Effector CD4-positive, alpha-beta T cell (primary cell): ENCODE results near the gene DRAM1.
A peak's percentile ranks its signal among the peaks of the same experiment; 100 is the strongest.
"Not testable (repeated sequence)": the region's sequence is repeated elsewhere in the genome, so short reads cannot be mapped to it uniquely, and the experiment has no call there.

Source experiments
- DNase-seq: peaks from one replicate; pipeline ENCODE4 v3.0.0-alpha.2; 2020

Gene DRAM1

DNA sequence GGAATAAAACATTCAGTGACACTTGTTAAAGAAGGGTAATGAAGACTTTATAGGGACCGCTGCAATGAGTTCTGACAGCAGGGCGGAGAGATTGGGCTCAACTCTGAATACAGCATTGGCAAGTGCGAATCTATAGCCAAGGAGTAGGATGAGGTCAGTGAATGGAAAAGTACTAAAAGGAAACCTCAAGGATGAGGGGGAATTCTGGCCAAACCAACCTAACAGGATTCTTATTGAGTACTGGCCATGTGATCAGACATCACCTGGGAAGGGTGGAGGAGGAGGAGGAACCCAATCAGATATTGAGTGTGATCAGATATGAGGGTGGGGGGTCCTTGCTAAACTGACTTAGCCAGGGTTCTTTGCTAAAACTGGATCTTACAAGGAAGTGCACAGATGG is 31.0 kb downstream of the DRAM1 start:
- no peak for DNase-seq

DNA sequence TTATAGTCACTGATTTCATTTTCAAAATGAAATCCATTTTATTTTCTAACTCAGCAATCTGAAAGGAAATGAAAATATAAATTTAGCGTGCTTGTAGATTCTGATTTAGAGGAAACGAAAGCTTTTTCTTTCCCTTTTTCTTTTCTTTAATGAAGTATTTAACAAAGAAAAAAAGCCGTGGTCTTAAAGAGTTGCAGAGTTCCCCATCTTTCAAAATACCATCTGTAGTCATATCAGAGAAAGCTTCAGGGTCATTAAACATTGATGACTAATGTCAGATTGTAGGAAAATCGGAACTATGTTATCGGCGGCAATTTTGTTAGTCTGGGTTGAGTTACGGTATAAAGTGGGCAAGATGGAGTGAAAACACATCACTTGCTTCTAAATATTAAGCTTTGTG is 32.3 kb downstream of the DRAM1 start:
- no peak for DNase-seq

DNA sequence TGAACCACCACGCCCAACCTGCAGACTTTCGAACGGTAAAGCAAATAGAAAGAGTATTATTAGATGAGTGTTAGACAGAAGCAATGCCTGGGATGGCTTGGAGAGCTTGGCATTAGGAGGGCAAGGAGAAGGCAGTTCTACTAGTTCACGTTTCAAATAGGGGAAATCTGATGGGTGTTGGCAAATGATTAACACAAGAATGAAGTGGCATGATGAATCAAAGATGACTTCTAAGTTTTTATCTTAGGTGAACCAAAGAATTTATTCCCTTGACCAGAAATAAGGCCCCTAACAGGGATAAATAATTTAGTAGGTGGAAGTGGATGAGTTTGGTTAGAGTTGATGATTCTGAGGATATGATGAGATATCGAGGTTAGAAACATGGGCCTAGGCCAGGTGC is 38.5 kb downstream of the DRAM1 start:
- DNase-seq: no peak

DNA sequence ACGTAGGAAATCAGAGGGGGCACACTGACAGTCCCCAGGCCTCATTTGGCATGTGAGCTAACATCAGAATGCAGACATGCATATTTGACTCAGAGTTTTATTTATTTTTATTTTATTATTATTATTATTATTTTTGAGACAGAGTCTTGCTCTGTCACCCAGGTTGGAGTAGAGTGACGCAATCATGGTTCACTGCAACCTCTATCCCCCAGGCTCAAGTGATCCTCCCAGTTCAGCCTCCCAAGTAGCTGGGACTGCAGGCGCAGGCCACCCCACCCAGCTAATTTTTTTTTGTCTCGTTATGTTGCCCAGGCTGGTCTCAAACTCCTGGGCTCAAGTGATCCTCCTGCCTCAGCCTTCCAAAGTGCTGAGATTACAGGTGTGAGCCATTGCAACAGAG is 41.4 kb downstream of the DRAM1 start:
- DNase-seq: not testable (repeated sequence)

DNA sequence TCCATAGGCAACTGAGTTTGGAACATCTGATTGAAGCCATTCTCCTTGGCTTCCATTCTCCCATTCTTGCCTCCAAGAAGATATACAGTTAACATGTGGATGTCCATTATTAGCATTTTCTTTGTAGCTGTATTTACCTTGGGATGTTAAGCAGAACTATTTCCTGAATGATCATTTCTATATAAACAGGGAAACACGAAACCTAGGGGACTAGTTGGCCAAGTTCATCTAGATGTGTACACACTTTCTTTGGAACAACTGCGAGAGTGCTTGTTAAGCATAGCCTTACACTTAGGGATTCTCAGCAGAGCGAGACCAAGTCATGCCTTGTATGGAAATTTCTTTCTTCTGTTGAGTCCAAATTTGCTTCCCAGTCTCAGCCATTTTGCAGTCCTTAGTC is 42.1 kb downstream of the DRAM1 start:
- DNase-seq: no peak

DNA sequence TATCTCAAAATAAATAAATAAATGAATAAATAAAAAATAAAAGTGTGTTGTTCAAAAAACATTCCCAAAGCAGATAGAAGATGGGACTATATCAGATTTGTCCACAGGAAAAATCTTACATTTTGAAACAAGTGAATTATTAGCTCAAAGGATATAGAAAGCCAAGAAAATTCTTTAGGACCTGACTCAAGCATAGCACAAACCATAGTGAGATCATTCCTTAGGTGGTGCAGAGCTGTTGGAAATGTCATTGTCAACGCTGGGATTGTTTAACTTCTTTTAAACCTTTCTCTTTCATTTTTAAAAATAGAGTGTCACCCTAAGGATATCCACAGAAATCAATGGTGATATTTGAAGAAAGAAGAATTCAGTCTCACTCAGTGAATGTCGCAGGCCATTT is 43.5 kb downstream of the DRAM1 start:
- no peak for DNase-seq

DNA sequence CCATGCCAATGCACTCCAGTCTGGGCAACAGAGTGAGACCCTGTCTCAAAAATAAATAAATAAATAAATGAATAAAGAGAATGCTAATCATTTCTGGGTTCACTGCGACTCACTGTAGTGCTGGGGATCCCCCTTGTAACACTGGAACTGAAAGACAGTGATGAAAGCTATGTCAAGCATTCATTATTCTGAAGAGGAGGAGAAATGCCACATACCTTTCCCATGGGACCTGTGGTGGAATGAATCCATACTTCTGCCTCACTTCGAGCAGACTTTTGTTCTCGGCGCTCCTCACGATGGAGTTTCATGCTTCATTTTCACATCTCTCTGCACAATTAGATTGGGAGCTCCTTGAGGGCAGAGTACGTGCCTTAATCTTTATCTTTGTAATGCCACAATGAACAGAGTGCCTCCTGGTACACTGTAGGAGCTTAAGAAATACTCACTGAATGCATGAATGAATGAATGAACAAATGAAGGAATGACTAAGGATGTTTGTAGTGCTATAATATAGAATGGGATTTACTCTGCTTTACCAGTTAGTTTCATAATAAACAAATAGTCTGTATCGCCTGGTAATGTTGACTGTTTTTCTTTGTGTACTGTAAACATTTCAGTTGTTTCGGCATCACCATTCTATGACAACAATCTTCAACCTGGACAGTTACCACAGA is 45.8 kb downstream of the DRAM1 start:
- DNase-seq: no peak

DNA sequence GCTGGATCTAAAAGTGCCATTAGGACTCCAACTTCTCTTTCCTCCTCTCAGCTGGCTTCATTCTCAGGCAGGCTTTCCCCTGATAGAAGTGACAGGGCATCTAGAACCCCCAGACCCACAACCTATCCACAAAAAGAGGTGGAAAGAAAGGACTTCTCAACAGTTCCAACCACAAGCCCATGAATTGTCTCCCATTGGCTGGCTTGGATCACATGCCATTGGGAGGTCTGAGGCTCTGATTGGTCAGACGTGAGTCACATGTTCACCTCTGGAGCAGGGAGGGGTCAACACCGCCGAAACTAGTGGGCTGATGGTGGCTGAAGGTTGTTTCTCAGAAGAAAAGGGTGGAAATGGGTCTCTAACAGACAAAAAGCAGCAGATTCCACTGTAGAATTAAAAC is 47.2 kb downstream of the DRAM1 start:
- DNase-seq: no peak

DNA sequence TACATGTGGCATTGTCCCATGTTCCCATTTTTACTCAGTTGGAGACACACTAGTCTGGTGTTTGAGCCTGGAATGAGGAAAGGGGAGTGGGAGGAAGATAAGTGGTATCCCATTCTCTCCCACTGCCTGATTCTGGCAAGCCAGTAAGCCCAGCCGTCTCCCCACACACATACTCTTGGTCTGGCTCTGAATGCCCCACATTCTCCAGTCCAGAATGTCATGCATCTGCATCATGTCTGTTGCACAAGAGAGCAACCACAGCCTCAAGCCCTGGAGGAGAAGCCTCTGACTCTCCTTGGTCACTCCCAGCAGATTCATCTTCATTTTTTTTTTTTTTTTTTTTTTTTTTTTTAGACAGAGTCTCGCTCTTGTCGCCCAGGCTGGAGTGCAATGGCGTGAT is 48.0 kb downstream of the DRAM1 start:
- no peak for DNase-seq

DNA sequence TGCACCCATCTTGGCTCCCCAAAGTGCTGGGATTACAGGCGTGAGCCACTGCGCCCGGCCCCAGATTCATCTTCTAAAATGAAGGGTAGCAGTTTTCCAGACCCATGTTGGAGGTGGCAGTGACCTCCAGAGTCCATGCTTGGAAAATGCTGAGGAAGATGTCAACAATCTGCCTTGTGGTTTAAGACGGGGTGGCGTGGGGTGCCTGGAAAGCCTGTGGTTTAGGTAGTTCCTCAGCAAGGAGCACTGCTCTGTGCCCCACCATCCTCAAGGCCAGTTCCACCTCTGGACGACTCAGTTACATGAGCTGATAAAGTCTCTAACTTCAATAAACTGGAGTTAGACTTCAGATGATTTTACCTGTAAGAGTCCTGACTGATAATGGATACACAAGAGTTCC is 48.6 kb downstream of the DRAM1 start:
- DNase-seq: no peak

DNA sequence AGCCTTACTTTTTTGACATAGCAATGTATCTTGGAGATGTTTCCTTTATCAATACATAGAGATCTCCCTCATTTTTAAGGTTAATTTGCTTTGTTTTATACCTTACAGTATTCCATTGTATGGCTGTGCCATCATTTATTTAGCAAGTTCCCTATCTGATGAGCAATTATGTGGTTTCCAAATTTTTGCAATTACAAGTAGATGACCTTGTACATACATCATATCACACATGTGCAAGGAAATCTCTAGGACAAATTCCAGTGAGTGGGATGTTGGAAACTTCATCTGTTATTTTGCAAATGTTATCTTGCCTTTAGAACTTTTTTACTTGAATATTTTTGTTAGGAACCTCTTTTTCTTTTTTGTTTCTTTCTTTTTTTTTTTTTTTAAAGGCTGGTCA is 49.7 kb downstream of the DRAM1 start:
- DNase-seq: no peak

DNA sequence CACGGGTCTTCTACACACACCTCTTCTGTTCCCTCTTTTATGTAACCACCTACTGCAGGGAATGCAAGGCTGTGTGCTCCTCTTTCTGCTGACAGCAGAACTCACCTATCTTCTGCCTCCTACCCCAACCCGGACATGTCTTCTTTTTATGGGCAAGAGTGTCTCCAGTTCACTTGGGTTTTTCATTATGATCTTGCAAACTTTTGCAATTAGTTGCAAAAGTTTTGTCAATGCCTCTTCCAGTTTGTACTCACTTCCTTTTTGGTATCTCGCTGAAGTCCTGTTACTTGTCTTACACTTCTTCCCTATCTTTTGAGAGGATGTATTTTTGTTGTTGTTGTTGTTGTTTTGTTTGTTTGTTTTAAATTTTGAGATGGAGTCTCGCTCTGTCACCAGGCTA is 50.6 kb downstream of the DRAM1 start:
- no peak for DNase-seq

DNA sequence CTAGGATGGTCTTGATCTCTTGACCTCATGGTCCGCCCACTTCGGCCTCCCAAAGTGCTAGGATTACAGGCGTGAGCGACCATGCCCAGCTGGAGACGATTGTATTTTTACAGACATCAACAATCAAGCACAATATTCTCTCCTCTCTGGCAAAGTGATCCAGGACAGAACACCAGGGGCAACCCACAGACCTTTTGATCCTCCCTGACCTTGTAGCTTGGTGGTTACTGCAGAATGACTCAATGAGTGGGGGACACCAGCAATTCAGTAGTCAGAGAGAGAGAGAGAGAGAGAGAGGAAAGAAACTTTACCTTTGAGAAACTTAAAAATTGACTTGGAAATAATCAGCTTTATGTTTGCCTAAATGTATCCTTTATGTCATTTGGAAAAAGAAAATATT is 51.2 kb downstream of the DRAM1 start:
- DNase-seq: no peak

DNA sequence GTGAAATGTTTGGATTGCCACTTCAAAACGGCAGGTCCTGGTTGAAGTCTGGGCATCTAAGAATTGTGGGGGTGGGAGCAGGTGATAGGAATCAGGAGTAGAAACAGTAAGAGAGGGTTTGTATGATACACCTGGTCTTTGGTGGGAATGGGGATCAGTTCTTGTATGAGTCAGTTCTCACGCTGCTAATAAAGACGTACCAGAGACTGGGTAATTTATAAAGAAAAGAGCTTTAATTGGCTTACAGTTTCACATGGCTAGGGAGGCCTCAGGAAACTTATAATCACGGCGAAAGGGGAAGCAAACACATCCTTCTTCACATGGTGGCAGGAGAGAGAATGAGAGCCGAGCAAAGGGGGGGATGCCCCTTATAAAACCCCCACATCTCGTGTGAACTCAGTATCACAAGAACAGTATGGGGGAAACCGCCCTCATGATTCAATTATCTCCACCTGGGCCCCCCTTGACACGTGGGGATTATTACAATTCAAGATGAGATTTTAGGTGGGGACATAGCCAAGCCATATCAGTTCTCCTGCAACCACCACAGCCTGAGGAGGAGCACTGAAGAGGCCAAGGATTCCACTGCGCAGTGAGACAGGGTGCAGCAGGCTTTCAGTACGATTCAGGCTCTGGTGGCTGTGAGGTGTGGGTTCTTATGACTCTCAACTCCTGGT is 52.1 kb downstream of the DRAM1 start:
- DNase-seq: no peak

DNA sequence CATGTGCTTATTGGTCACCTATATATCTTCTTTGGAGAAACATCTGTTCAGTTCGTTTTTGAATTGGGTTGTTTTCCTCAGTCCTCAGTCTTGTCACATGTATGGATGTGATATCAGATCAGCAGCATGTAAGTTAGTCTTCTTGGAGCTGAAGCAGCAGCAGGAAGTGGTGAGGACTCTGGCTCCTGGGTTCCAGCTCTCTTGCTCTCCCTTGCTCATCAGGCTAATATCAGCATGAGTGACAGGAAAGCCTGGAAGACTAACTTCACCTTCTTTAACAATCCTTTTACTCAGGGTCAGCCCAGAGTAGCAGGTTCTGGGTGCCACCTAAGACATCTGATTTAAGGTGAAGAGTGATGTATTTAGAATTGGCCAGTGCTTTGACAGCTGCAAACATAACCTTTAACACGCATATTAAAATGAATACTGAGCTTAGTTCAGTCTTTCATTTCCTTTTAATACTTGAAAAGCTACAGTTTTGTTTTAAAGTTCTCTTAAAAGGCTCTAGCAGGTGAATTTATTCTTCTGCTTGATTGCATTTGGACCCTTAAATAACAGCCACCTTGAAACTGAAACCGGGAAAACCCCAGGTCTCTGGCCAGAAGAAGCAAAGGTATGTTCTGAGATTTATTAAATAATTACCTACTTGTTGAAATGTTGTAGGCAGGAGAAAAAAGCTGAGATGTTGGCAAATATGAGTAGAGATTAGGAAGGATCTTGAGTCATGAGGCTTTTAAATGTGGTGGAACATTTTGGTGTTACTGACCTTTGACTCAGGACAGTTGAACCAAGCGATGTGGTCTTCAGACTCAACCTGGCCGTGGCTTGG is 54.3 kb downstream of the DRAM1 start:
- DNase-seq: no peak

DNA sequence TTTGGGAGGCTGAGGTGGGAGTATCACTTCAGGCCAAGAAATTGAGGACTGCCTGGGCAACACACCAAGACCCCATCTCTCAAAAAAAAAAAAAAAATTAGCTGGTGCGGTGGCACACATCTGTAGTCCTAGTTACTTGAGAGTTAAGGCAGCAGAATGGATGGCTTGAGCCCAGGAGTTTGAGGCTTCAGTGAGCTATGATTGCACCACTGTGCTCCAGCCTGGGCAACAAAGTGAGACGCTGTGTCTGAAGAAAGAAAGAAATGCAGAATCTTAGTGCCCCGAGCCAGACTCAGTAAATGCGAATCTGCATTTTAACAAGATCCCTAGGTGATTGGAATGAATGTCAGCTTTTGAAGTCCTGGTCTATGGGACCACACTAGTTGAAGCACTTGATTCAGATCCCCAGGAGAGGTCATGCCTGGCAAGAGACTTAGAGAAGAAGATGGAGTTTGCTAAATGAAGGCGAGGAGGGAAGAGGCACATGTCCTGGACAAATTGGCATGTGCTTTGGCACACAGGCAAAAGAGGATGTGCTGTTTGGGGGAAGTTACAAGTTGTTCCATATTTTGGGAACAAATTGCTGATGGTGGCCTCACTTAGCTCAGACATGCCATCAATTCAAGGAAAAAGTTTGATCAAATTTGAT is 56.6 kb downstream of the DRAM1 start:
- no peak for DNase-seq

DNA sequence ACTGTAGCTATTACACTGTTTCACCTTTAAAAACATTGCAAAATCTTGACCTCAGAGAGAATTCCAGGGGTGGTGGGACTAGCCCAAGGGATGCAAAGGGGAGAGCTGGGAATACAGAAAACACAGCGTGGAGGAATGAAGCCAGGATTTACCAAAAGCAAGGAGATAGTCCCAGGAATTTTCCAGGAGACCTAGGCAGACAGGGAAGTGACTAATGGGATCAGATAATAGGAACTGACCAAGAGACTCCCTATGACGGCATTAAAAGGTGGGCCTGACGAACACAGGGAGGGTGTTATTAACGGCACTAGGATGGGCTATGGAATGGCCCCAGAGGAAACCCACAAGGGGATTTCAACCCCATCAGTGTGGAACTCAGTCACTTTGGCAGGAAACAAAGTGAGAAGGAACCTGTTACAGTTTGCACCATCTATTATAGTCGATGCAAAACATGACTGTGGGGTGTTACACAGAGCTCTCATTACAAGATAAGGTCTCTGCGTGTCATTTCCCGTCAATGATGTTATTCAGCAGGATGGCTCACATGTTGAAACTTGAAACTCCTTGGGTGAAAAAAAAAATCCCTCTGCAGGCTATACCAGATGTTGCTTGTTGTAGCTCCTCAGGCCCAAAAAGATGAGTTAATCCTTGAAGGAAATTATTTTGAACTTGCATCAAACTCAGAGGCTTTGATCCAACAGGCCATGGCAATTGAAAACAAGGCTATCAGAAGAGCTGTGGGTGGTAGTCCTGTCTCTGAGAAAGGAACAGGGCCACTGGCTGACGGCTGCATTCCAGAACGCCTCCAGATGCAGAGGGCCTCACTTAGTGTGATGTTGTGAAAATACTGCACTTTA is 58.7 kb downstream of the DRAM1 start:
- no peak for DNase-seq

DNA sequence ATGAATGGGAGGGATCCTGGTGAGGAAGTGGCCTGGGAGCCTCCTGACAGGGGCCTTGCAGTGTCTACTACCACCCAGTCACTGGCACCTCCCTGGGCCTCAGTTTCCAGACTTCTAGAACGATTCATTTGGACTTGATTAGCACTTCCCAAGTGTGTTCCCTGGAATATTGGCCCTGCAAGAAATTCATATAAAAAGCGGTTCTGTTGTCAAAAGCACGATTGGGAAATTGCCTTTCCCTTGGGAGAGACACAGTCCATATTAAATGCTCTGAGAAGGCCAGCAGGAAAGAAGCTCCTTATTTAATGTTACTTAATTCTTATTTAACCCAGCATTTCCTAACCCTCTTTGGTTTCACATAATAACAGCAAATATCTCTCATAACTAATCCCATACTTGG is 61.9 kb downstream of the DRAM1 start:
- DNase-seq: no peak

DNA sequence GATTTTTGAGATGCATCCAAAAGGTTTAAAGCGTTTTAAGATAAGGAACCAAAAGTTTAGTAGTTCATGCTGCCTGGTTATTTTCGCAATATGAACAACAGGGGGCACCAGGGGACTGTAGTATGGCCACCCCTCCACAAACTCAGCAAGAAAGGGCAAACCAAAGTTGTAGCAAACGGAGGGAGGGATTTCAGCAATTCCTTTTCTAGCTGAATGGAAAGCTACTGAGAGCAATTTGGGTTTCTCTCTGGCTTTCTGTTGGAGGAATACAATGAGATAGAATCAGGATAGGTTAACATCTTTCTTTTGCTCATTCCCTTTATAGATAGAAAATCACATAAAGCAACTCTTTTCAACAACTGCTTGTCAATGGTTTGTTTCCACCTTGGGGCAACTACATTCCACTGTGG is 62.5 kb downstream of the DRAM1 start:
- DNase-seq: peak; percentile 27

DNA sequence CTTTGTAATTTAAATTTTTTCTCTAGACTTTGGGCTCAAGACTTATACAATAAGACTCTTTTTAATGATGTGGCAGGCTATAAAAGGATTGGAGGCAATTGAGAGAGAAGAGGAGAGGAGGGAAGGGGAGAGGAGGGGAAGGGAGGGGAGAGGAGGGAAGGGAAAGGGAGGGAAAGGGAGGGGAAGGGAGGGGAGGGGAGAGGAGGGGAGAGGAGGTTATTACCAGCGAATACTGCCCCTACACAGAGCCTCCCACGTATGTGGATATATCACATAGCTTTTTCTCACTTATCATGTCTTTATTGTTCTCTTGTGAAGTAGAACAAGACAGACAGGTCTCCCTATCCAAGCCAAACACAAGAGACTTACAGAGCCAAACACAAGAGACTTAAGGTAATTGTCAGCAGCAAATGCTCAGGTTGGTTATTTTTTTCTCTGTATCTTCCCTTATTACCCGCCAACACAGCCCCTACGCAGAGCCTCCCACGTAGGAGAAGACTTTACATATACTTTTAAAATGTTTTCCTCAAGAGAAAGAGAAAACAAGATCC is 63.1 kb downstream of the DRAM1 start:
- no peak for DNase-seq

DNA sequence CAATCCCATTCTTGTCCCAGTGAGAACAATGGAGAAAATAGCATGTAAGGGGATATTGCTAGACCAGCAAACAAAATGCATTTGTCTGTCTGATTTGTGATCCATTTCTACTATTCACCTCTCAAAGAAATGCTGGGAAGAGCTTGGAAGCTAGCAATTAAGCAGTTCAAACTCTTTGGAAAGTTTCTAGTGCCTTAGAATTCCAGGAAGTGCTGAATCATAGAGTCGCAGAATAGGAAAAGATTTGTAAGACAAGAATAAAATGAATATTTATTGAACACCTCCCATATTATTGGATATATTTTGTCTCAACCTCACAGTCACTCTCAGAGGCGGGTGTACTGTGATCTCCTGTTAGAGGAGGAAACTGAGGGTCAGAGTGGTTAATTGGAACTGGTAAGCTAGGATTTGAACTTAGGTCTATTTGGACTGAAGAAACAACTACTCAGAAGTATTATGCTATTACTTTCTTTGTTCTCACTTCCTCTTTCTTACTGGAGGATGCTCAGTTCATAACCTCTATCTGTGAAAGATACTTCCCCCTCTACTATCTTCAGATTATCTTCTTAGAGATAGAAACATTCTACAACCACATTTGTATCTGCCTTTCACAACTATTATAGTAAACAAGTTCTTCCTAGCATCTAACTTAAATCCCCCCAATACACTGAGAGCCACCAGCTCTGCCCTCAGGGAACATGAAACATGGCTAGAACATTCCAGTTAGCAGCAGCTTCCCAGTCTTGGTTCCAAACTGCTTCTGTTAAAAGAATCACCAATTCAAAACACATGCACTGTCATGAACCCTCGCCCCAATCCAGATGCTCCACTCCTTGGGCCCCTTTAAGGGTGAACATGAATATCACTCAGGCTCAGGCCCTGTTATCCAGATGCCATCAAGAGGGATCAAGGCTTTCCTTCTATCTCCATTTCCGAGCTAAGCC is 64.2 kb downstream of the DRAM1 start:
- DNase-seq: no peak
